Stimulated activated CD4-positive, alpha-beta T cell treated with anti-CD3 and anti-CD28 coated beads, TNF-alpha, amount 100 ng/mL, for 24 hours (primary cell): Measurements from ENCODE around the gene MT1A.
"Not testable (repeated sequence)": the region's sequence is repeated elsewhere in the genome, so short reads cannot be mapped to it uniquely, and the experiment has no call there.

Source experiments
- DNase-seq, 3 experiments: peaks; one replicate each; pipeline ENCODE4 v3.0.0-alpha.2; 2020; ENCODE audit warnings: low read depth in 3 of 3

Gene MT1A

GRCh38 chr16:56610017-56610608, 28.4 kb upstream of the MT1A start:
- peak; percentile 64 to 79 (median 71) for DNase-seq

- peak in 1 of 3 experiments; percentile 51 for DNase-seq
Measured at GRCh38 chr16:56610609-56611111, 27.8 kb upstream of the MT1A start.

- DNase-seq: no peak
Measured at GRCh38 chr16:56611281-56611833, 27.1 kb upstream of the MT1A start.

GRCh38 chr16:56613706-56614105, 24.8 kb upstream of the MT1A start:
- DNase-seq: no peak

DNA sequence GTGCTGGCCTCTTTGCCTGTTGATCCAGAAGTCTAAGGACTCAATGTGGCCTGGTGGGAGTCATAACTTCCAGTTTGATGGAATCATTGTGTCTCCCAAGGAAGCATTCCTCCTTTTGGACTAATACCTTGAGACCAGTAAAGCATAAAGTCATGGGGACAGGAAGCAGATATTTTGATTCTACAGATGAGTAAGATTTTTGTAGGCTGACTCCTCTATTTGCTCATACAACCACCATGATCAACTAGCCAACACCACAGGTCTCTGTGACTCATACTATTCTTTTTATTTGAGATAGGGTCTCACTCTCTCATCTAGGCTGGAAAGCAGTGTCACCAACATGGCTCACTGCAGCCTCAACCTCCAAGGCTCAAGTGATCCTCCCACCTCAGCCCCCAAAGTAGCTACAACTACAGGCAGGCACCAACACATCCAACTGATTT, 23.9 kb upstream of the MT1A start:
- no peak for DNase-seq

GRCh38 chr16:56615353-56615752, 23.1 kb upstream of the MT1A start:
- no peak for DNase-seq

- no peak for DNase-seq
Measured at GRCh38 chr16:56616608-56617211, 21.8 kb upstream of the MT1A start.

- DNase-seq: peak in 1 of 3 experiments; percentile 71
Measured at GRCh38 chr16:56617212-56618085, 21.0 kb upstream of the MT1A start.

DNA sequence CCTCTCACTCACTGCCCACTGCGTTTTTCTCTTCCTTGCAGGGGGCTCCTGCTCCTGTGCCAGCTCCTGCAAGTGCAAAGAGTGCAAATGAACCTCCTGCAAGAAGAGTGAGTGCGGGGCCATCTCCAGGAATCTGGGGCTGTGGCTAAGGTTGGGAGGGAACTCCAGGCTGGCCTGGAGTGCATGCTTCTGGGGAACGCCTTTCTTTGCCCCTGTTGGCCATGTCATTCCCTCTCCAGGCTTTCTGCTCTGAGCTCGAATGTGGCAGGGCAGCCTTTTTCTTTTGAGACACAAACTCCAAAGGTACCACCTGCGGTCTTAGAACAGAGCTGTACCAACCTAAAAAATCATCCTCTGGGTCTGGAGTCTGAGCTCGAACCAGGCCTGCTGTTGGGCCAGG, 20.3 kb upstream of the MT1A start:
- no peak for DNase-seq

DNA sequence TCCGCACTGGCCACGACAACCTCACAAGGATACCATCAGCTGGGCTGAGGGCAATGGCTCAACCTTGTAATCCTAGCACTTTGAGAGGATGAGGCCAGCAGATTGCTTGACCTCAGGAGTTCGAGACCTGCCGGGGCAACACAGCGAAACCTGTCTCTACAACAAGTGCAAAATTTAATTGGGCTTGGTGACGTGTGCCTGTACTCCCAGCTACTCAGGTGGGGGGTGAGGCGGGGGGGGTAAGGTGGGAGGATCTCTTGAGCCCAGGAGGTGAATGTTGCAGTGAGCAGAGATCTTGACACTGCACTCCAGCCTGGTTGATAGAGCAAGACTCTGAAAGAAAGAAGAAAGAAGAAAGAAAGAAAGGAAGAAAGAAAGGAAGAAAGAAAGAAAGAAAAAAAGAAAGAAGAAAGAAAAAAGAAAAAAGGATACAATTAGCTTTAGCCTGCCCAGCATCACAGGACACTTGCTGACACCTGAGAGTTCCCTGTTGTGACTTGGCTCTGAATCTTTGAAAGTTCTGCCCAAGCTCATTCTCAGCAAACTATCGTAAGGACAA, 18.0 kb upstream of the MT1A start:
- no peak for DNase-seq

- DNase-seq: not testable (repeated sequence)
Measured at GRCh38 chr16:56621665-56622445, 16.6 kb upstream of the MT1A start.

DNA sequence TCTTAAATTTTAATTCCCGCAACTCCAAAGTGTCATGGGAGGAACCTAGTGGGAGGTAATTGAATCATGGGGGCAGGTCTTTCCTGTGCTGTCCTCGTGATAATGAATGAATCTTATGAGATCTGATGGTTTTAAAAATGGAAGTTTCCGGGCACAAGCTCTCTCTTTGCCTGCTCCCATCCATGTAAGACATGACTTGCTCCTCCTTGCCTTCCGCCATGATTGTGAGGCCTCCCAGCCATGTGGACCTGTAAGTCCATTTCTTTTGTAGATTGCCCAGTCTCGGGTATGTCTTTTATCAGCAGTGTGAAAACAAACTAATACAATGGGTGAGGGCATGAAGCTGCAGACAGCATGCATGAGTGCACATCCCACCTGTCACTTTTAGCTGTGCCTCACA, 15.3 kb upstream of the MT1A start:
- DNase-seq: not testable (repeated sequence)

- DNase-seq: no peak
Measured at GRCh38 chr16:56623637-56624036, 14.8 kb upstream of the MT1A start.

GRCh38 chr16:56625140-56625942, 13.1 kb upstream of the MT1A start, which contains the start of gene MT1E:
MT1E (plus strand) TSS chr16:56625781; CDS start chr16:56625852, 71 bp downstream.
- peak; percentile 47 to 60 (median 58) for DNase-seq

- DNase-seq: no peak
Measured at GRCh38 chr16:56625943-56626654, 12.4 kb upstream of the MT1A start.

DNA sequence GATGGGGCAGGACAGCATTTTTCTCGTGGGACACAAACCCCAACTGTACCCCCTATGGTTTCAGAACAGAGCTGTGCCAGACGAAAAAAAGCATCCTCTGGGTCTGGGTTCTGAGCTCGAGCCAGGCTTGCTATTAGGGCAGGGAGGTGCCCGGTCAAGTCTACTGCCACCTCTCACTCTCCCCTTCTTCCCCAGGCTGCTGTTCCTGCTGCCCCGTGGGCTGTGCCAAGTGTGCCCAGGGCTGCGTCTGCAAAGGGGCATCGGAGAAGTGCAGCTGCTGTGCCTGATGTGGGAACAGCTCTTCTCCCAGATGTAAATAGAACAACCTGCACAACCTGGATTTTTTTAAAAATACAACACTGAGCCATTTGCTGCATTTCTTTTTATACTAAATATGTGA, 11.8 kb upstream of the MT1A start:
- DNase-seq: no peak

DNA sequence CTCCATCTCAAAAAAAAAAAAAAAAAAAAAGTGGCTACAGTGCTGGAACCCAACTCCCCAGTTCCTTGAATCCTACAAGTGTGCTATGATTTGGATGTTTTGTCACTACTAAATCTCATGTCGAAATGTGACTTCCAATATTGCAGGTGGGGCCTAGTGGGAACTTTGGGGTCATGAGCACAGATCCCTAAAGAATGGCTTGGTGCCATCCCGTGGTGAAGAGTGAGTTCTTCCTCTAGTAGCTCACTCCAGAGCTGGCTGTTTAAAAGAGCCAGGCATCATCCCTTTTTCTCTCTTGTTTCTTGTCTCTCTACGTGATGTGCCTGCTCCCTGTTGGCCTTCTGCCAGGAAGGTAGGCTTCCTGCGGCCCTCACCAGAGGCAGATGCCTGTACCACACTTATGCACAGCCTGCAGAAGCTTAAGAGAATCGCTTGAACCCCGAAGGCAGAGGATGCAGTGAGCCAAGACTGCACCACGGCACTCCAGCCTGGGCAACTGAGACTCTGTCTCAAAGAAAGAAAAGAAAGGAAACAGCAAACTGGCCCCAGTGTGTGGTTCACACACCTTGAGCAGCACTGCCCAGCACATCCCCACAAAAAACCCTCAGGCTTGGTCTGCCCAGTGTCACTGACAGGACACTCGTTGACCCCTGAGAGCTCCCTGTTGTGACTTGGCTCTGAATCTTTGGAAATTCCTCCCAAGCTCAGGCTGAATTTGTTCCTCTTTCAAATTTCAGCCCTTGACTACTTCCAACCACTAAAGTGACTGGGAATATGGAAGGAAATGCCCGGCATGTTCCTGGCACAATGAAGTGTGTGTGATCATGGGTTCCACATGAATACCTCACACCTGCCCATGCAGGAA, 9.7 kb upstream of the MT1A start:
- DNase-seq: no peak

DNA sequence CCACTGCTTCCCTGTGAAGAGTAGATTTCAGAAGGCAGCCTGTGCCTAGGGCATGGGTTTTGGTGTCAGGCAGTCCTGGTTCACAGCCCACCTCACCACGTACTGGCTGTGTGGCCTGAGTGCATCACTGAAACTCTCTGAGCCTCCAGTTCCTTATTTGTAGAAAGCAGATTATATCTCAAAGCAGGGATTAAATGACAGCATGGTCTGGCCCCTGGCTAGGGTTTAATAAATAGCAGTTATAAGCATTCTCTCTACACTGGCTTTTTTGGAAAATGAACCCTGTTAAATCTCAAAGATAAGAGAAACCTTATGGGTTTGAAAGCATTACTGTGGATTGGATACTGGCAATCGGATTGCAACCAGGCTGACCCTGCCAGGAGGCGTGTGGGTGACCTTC, 8.9 kb upstream of the MT1A start:
- no peak for DNase-seq

DNA sequence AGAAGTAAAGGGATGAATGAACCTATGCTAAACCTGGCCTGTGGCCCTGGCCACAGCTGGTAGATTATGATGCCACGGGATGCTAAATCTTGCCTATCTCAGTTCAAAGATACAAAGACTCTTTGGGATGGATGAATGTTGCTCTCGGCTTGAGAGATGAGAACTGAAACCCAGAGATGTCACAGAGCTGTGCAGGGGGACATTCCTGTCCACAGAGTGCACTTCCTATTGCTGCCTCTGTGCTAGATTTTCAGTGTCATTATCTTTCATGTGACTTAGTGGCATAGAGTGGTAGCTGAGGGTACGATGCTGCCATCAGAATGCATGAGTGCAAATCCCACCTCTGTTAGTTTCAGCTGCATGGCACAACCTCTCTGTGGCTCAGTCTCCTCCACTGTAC, 8.3 kb upstream of the MT1A start:
- DNase-seq: no peak
